Ovary (tissue), 3 donors: ENCODE results near the gene FFAR2.

Experiments used
- CTCF ChIP-seq, 3 donors: fragments of 450-650 bp in 2 of 3; fragments of 200-600 bp in 1 of 3; IDR thresholded peaks; one replicate each; pipeline versions ENCODE4 v1.5.1 to v1.8.0; 2016 to 2022; ENCODE audit warnings: antibody characterized with exemption in 3 of 3, mild to moderate bottlenecking in 1 of 3
- EP300 ChIP-seq: sonication (generic); formaldehyde crosslinking; IDR thresholded peaks from one replicate; pipeline ENCODE4 v1.6.1; 2017; ENCODE audit warnings: antibody characterized with exemption
- donor health status: DM: no; HTN: no; CAD: no.

GRCh38 chr19:35455616-35456201, 7.7 kb downstream of the FFAR2 start:
- TF ChIP-seq CTCF (IDR thresholded peaks at IDR 0.05) (no peak), EP300 (no peak)
